ENCODE measurements around the gene SYNGR3.
"Not testable (repeated sequence)": the region's sequence is repeated elsewhere in the genome, so short reads cannot be mapped to it uniquely, and the experiment has no call there.

SYNGR3 gene

GRCh38 chr16:2028620-2029220, 39.0 kb downstream of the SYNGR3 start:
- DNase-seq (ENCODE audit: low read depth) = no peak

- no peak for DNase-seq (ENCODE audit: low read depth)
Observed at GRCh38 chr16:2029350-2029749, 39.6 kb downstream of the SYNGR3 start.

- no peak for DNase-seq (ENCODE audit: low read depth)
Observed at GRCh38 chr16:2030036-2030435, 40.3 kb downstream of the SYNGR3 start.

GRCh38 chr16:2031081-2031577, 41.4 kb downstream of the SYNGR3 start:
- DNase-seq (ENCODE audit: low read depth) = no peak

- no peak for DNase-seq (ENCODE audit: low read depth)
Observed at GRCh38 chr16:2032285-2033056, 42.7 kb downstream of the SYNGR3 start.

GRCh38 chr16:2033057-2033908, 43.5 kb downstream of the SYNGR3 start:
- DNase-seq (ENCODE audit: low read depth) = no peak

GRCh38 chr16:2033909-2034695, 44.3 kb downstream of the SYNGR3 start:
- DNase-seq (ENCODE audit: low read depth) = not testable (repeated sequence)

GRCh38 chr16:2034696-2035430, 45.1 kb downstream of the SYNGR3 start:
- DNase-seq (ENCODE audit: low read depth) = no peak

GRCh38 chr16:2035431-2036199, 45.8 kb downstream of the SYNGR3 start:
- no peak for DNase-seq (ENCODE audit: low read depth)

- DNase-seq (ENCODE audit: low read depth) = no peak
Observed at GRCh38 chr16:2036200-2036966, 46.6 kb downstream of the SYNGR3 start.

- no peak for DNase-seq (ENCODE audit: low read depth)
Observed at GRCh38 chr16:2037115-2037514, 47.3 kb downstream of the SYNGR3 start.

- DNase-seq (ENCODE audit: low read depth) = no peak
Observed at GRCh38 chr16:2037647-2038381, 48.0 kb downstream of the SYNGR3 start.

- DNase-seq (ENCODE audit: low read depth) = no peak
Observed at GRCh38 chr16:2038382-2039231, 48.8 kb downstream of the SYNGR3 start.

GRCh38 chr16:2039274-2040031, 49.7 kb downstream of the SYNGR3 start:
- DNase-seq (ENCODE audit: low read depth) = no peak

- no peak for DNase-seq (ENCODE audit: low read depth)
Observed at GRCh38 chr16:2040041-2040786, 50.4 kb downstream of the SYNGR3 start.

- no peak for DNase-seq (ENCODE audit: low read depth)
Observed at GRCh38 chr16:2040787-2041522, 51.2 kb downstream of the SYNGR3 start.
